Erythroblast (primary cell): ENCODE results near the gene CFAP47.

Experiments
- GATA1 ChIP-seq: IDR thresholded peaks from 2 replicates; pipeline ENCODE4 v1.6.1; 2011; ENCODE audit warnings: low read depth, mild to moderate bottlenecking, control low read depth, low read length, moderate library complexity
- POLR2A ChIP-seq: IDR thresholded peaks from 2 replicates; pipeline ENCODE4 v1.6.1; 2011; ENCODE audit warnings: mild to moderate bottlenecking, low read length

- TF ChIP-seq GATA1 (no peak), POLR2A (no peak)
These were observed 417.2 kb downstream of the CFAP47 start for GRCh38 chrX:36336751-36337150.
